SHP77 treated with DMSO at 0.1 percent for 48 hours (cell line): Measurements from ENCODE around the gene AHCTF1.

Source experiments
- DNase-seq: peaks from one replicate; lab custom pipeline; 2025; lab: John Stamatoyannopoulos, UW

Gene AHCTF1, protein sequence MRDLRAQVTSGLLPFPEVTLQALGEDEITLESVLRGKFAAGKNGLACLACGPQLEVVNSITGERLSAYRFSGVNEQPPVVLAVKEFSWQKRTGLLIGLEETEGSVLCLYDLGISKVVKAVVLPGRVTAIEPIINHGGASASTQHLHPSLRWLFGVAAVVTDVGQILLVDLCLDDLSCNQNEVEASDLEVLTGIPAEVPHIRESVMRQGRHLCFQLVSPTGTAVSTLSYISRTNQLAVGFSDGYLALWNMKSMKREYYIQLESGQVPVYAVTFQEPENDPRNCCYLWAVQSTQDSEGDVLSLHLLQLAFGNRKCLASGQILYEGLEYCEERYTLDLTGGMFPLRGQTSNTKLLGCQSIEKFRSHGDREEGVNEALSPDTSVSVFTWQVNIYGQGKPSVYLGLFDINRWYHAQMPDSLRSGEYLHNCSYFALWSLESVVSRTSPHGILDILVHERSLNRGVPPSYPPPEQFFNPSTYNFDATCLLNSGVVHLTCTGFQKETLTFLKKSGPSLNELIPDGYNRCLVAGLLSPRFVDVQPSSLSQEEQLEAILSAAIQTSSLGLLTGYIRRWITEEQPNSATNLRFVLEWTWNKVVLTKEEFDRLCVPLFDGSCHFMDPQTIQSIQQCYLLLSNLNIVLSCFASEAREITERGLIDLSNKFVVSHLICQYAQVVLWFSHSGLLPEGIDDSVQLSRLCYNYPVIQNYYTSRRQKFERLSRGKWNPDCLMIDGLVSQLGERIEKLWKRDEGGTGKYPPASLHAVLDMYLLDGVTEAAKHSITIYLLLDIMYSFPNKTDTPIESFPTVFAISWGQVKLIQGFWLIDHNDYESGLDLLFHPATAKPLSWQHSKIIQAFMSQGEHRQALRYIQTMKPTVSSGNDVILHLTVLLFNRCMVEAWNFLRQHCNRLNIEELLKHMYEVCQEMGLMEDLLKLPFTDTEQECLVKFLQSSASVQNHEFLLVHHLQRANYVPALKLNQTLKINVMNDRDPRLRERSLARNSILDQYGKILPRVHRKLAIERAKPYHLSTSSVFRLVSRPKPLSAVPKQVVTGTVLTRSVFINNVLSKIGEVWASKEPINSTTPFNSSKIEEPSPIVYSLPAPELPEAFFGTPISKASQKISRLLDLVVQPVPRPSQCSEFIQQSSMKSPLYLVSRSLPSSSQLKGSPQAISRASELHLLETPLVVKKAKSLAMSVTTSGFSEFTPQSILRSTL (N-terminal part only)

DNA sequence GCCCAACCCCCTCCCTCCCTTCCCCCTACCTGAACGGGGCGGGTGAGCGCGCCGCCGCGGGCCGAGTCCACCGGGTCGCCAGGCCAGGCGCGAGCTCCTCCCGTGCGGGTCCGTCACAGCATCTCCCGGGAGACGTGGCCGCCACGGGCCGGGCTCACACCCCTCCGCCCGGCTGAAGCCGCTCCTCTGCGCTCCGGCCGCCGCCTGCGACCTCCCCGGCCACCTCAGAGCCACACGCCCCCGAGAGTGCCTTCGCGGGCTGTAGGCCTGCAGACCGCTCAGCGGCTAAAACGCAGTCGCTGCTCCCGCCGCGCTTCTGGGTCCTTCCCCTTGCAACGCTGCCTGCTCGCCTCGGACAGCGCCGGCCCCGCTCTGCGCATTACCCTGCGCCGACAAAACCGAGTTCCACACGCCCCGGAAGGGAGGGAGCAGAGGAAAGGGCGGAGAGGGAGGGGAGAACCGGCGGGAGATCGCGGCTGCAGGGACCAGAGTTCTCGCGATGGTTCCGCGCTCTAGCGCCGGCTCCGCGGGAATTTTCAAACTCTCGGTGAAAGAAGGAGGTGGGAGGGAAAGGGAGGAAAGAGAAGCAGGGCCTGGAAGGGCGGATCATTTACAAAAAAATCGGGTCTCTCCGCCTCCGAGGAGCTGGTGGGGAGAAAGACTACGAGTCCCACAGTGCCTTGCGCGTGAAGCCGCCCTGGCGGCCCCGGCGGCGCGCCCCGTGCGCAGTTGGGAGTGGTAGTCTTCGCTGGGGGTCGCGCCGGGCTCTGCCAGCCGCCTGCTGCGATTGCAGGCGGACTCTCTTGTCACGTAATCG lies at the start of gene AHCTF1:
Gene AHCTF1 (minus strand): TSS at position 400 of the 817 bp plus-strand sequence. CDS start 13,578 bp downstream, outside the sequence.
- peak; percentile 96 for DNase-seq

DNA sequence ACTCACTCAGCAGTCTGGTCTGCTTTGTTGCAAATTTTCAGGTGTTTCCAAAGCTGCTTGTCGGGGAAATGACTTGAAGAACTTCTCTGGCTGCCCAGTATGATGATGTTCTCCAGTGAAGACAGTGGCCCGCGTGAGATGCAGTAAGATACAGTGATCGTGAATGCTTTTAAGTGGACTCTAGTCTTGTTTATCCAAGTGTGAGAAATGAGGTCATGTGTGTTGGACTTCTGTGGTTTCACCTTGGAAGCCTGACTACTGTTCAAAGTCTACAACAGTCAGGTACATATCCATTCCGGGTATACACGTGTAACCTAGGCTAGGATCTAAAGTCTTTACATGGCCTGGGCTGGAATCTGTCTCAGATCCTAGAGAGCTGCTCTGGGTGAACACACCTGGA lies 47.0 kb upstream of the AHCTF1 start:
- no peak for DNase-seq

DNA sequence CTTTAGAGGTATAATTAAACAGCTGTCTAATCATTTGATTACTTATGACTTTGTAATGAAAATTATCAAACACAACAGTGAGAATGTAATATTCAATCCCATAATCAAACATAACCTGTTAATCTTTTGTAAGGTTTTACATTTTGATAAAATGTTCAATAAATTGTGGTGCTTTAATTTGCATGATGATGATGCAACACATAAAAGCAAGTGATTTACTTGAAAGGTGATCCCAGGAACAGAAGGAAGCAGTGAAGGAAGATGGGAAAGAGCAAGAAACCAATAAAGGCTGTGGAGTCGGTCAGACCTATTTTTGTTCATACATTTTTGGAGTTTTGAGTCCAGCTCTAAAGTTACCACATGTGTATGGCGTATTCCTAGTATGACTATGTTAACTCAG lies 46.5 kb upstream of the AHCTF1 start:
- no peak for DNase-seq

DNA sequence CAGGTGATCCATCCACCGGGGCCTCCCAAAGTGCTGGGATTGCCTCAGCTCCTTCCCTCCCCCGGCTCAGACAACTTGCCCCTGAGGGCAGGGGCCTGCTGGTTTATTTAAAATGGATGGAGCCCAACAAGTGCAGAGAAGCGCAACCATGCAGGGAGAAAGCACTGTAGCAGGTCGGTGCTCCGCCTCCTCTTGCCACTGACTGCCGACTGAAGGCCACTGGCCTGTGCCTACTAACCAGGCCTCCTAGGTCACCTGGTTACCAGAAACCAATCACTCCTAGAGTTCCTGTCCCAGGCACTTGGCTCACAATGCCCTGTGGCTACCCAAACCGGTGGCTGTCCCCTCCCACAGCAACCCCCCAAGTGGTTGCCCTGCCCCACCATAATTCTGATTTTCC lies 40.2 kb upstream of the AHCTF1 start:
- DNase-seq: no peak

DNA sequence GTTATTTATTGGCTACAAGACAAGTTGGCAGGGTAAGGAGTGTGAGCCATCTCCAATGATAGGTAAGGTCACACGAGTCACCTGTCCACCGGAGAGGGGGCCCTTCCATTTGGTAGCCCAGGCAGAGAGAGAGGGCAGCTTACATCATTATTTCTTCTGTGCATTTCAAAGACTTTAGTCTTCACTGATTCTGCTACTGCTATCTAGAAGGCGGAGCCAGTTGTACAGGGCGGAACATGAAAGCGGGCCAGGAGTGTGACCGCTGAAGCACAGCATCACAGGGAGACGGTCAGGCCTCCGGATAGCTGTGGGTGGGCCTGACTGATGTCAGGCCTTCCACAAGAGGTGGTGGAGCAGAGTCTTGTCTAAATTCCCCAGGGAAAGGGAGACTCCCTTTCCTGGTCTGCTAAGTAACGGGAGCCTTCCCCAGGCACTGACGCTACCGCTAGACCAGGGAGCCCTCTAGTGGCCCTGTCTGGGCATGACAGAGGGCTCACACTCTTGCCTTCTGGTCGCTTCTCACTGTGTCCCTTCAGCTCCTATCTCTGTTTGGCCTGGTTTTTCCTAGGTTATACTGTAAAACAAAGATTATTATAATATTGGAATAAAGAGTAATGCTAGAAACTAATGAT lies 39.5 kb upstream of the AHCTF1 start:
- DNase-seq: peak; percentile 28

DNA sequence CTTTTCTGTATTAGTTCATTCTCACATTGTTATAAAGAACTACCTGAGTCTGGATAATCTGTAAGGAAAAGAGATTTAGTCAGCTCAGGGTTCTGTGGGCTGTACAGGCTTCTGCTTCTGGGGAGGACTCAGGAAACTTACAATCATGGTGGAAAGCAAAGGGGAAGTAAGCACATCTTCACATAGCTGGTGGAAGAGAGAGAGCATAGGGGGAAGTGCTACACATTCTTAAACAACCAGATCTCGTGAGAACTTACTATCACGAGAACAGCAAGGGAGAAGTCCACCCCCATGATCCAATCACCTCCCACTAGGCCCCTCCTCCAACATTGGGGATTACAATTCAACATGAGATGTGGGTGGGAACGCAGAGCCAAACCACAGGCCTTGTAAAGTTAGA lies 37.9 kb upstream of the AHCTF1 start:
- DNase-seq: no peak

DNA sequence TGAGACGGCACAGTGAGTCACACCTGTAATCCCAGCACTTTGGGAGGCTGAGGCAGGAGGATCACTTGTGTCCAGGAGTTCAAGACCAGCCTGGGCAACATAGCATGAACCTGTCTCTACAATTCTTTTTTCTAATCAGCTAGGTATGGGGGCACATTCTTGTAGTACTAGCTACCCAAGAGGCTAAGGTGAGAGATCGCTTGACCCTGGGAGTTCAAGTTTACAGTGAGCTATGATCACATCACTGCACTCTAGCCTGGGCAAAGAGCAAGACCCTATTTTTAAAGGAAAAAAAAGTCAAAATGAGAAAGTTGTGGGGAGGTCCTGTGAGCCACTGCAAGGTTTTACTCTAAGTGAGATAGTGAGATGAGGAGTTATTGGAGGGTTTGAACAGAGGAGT lies 34.8 kb upstream of the AHCTF1 start:
- DNase-seq: no peak

DNA sequence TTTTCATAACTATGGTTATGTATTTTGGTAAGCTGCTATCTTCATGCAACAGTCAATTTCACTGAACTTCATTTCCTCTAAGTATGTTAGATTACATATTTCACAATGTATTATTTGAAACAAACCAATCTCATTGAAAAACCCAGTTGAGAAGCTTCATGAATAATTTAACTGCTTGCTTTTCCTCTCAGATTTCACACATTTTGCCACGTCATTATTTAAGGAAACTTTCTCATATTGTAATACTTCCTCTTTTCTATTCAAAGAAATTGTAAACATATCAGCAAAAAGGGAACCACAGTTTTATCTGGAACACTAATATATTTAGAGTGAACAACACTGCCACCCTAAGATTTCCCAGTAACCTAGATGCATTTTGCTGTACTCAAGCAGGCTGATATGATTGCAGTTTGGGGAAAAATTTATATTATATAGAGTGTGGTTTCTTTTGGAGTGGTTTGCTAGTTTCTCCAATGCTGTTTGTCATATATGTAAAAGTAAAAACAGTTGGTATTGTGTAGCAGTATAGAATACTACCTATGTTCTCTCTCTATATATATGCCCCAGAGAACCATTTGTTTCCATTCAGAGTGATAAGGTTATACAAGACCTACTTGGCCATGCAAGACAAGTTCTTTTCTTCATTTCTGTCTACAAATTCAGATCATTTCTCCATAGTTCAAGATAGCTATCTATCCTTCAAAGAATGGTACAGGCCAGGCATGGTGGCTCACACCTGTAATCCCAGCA lies 28.4 kb upstream of the AHCTF1 start:
- no peak for DNase-seq

DNA sequence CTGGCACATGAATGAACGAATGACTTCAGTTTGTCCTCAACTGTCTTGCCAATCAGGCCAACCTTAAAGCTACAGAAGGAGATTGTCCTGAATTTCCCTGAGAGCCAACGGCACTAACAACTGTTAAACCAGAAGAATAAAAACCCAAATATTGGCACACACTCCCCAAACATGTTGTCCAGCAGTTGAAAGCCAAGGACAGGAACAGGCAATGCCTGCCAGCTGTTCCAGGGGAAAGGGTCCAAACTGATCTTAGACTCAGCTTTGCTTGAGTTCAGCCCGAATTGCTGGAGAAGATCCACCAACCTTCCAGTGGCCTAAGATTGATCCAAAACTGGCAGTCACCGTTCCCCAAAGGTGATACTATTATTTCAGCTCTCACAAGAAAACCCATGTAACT lies 22.4 kb upstream of the AHCTF1 start:
- no peak for DNase-seq

DNA sequence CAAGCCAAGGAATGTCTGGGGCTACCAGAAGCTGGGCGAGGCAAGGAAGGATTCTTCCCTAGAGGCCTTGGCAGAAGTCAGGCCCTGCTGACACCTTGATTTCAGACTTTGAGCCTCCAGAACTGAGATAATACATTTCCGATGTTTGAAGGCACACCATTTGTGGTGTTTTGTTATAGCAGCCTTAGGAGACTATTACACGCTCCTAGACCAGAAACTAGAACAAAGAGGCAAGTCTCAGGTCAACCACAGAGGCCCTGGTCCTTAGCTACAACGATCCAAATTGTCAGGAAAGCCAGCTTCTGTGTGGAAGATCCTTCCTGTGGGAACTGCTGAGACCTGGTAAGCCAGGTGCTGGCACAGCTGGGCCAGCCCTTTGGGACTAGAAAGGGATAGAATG lies 19.7 kb upstream of the AHCTF1 start:
- no peak for DNase-seq

DNA sequence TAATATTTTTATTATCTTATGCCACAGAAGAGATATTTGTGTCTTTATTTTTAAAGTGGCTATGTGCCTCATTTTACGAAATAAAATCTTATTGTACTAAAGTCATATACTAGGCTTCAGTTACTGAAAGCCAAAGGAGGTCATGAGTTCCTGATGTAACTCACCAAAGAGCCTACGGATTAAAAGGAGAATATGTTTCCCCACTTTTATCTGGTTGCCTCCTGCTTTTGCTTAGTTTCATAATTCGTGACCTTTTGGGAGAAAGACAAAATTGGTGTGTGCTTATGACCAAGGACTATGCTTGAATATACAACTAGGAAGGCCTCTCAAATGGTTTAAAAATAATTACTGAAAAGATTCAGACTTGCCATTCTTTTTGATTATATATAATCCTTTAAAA lies 18.2 kb upstream of the AHCTF1 start:
- no peak for DNase-seq

DNA sequence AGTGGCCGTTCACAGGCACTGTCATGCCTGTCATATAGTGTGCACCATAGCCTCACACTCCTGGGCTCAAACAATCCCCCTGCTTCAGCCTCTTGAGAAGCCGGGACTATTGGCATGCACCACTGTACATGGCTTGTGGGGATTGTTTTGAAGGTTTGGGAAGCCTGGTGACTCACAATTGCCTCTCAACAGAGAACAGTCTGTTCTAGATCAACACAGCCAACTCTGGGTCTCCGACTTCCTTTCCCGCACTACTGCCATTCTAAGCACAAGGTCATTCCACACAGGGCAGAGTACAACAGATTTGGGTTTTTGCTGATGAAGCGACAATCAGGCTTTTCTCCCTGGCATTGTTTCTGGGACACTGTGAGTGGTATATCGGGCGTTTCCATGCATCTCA lies 15.5 kb upstream of the AHCTF1 start:
- no peak for DNase-seq

DNA sequence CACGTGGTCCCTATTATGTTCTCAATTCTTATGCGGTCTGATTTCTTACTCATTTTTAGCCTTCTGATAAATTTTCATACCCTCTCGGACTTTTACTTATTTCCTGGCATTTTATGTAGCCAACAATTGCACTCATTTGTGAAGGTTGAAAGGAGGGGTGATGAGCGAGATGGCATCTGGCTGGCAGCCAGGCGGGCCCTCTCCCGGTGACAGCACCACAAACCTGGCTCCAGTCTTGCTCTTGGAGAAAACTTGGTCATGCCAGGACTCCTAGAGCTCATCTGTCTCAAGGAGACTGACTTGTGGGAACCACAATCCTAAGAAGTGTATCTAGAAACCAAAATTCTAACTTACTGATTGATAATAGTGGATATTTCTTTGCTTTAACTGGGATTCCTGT lies 14.6 kb upstream of the AHCTF1 start:
- no peak for DNase-seq

DNA sequence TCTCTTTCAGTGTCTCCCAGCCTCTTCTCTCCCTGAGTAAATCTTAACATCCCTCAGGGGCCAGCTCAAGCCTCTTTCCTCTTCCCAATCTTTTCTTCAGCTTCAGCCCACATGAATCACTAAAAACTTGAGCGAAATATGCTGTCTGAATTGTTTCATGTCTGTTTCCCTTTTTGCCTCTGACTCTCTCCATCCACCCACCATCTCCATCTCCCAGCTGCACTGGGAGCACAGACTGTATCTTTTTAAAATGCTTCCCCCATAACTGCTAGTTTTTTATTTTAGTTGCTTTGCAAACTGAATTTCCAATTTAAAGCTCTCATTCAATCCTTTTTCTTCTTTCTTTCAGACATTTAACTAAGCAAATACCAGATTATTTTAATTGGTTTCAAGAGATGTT lies 3.0 kb upstream of the AHCTF1 start:
- DNase-seq: no peak

DNA sequence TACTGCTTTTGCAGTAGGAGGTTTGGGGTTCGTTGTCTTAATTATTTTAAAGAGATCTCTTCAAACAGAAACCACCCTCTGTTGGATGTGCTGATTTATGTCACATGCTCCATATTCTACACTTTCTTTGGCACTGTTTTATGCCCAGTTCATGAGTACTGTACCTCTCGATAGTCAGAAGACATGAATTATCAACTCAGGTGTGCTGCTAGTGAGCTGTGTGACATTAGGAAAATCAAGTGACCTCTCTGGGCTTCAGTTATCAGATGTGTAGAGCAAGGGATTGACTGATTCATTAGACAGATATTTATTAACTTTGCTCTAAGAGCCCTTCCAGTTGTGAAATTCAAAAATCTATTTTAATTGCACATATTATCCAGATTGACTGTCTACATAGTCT lies 2.1 kb upstream of the AHCTF1 start:
- no peak for DNase-seq

DNA sequence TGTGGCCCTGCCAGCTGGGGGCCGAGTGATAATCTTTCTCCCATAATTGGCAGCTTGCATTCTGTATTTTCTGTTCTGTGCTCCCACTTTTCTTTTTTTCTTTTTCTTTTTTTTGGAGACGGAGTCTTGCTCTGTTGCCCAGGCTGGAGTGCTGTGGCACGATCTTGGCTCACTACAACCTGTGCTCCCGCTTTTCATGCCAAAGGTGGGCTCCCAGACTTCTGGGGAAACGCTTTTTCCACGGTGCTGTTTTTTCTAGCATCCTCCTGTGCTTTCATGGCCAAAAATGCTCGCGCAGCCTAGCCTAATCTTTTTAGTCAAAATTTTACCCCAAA lies 585 bp upstream of the AHCTF1 start:
- no peak for DNase-seq

DNA sequence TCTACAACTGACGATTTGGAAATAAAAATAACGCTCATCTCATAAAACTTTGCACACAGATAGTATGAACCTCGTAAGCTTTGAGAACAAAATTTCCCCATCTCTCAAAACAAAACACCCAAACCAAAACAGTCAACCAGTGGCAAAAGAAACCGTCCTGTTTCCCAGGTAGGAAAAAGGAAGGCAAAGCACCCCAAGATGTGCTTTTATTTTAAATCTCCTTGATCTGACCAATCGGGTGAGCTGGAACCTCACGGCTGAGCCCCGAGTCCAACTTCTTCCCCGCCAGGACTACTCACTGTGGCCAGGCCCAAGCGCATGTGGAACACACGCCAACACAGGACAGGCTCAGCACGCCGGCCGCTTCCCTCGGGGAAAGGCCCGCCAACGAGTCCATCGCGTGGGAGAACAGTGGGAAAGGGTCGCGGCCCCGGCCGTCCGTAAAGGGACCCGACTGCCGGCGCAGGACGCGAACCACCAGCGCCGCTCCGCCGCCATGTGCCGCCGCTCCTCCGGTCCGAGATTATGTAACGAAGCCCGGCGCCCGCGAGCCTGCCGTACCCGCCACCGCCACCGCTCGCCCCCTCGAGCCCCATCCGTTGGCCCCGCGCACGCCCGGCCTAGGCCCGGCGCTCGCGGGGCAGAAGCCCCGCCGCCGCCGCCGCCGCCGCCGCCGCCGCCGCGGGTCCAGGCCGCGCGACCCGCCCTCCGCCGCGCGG lies 759 bp downstream of the AHCTF1 start:
- no peak for DNase-seq

DNA sequence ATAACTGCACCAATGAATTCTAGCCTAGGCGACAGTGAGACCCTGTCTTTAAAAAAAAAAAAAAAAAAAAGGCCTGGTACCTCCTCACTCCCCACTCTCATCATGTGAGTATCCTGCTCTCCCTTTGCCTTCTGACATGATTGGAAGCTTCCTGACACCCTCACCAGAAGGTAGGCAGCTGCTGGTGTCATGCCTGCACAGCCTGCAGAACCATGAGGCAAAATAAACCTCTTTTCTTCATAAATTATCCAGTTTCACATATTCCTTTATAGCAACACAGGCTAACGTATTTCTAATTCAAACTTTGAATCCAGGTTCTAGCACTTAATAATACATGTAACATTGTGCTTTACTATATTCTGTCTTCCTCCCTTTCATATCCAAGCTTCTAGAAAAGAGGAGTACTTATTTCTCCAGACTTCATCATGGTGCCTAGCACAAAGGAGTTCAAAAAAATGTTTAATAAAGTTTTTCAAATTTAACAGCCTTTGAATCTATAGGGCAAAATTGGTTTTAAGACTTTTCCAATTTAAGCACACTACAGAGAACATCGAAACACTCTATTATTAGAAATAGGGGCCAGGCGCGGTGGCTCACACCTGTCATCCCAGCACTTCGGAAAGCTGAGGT lies 5.6 kb downstream of the AHCTF1 start:
- no peak for DNase-seq

DNA sequence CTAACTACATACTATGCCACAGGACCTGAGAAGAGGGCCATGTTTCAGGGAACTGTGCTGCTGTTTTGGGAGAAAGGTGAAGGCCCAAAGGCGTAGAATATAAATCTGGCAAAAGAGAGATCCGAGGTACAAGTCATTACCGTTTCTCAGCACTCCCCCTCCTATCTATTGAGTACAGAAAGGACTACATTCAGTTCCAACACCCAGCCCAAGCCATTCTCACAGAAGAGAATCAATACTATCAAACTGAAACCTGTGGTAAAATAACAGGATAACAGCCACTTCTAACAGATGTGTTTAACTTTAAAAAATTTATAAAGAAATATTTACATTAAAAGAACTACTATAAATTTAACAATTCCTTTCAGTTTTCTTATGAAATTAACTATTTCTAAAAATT lies 7.8 kb downstream of the AHCTF1 start:
- DNase-seq: no peak
